ENCODE measurements around the gene XRCC1.
A peak's percentile ranks its signal among the peaks of the same experiment; 100 is the strongest.
"Not testable (repeated sequence)": the region's sequence is repeated elsewhere in the genome, so short reads cannot be mapped to it uniquely, and the experiment has no call there.

Gene XRCC1

GRCh38 chr19:43605875-43606568, 30.7 kb upstream of the XRCC1 start:
- in situ Hi-C loops (cut with MboI; ENCODE audit: low pct_unique_long_range_greater_than_20kb, low sequenced_read_pairs), result no loop called here
- DNase-seq, result no peak

GRCh38 chr19:43600326-43600725, 25.0 kb upstream of the XRCC1 start:
- DNase-seq; in situ Hi-C loops (cut with MboI; ENCODE audit: low pct_unique_long_range_greater_than_20kb, low sequenced_read_pairs): not testable (repeated sequence)

- in situ Hi-C loops (cut with MboI; ENCODE audit: low pct_unique_long_range_greater_than_20kb, low sequenced_read_pairs), result no loop called here
- DNase-seq, result no peak
These were observed 24.4 kb upstream of the XRCC1 start for GRCh38 chr19:43599635-43600295.

- in situ Hi-C loops (cut with MboI; ENCODE audit: low pct_unique_long_range_greater_than_20kb, low sequenced_read_pairs), result no loop called here
- no peak for DNase-seq
These were observed 23.3 kb upstream of the XRCC1 start for GRCh38 chr19:43598445-43599240.

- DNase-seq, result peak; percentile 23
- in situ Hi-C loops (cut with MboI; ENCODE audit: low pct_unique_long_range_greater_than_20kb, low sequenced_read_pairs), result no loop called here
These were observed 22.5 kb upstream of the XRCC1 start for GRCh38 chr19:43597876-43598275.

- no peak for DNase-seq
- in situ Hi-C loops (cut with MboI; ENCODE audit: low pct_unique_long_range_greater_than_20kb, low sequenced_read_pairs), result no loop called here
These were observed 21.6 kb upstream of the XRCC1 start for GRCh38 chr19:43596842-43597461.

- in situ Hi-C loops (cut with MboI; ENCODE audit: low pct_unique_long_range_greater_than_20kb, low sequenced_read_pairs), result no loop called here
- peak; percentile 99 for DNase-seq
These were observed 20.9 kb upstream of the XRCC1 start, which contains the start of the genes IRGQ and ZNF576 for GRCh38 chr19:43595999-43596841. TSS of gene IRGQ (minus strand) at chr19:43596134. CDS start at chr19:43595338, 796 bp downstream. TSS of gene ZNF576 (plus strand) at chr19:43596595. CDS start at chr19:43597109, 514 bp downstream.

GRCh38 chr19:43595605-43595998, 20.3 kb upstream of the XRCC1 start:
- no peak for DNase-seq
- in situ Hi-C loops (cut with MboI; ENCODE audit: low pct_unique_long_range_greater_than_20kb, low sequenced_read_pairs), result no loop called here

GRCh38 chr19:43594710-43595604, 19.6 kb upstream of the XRCC1 start:
- DNase-seq, result peak; percentile 83
- in situ Hi-C loops (cut with MboI; ENCODE audit: low pct_unique_long_range_greater_than_20kb, low sequenced_read_pairs), result no loop called here

- in situ Hi-C loops (cut with MboI; ENCODE audit: low pct_unique_long_range_greater_than_20kb, low sequenced_read_pairs), result no loop called here
- no peak for DNase-seq
These were observed 18.9 kb upstream of the XRCC1 start for GRCh38 chr19:43594081-43594697.

- in situ Hi-C loops (cut with MboI; ENCODE audit: low pct_unique_long_range_greater_than_20kb, low sequenced_read_pairs), result no loop called here
These were observed 17.5 kb upstream of the XRCC1 start for GRCh38 chr19:43592800-43593350.

GRCh38 chr19:43591904-43592772, 16.8 kb upstream of the XRCC1 start:
- in situ Hi-C loops (cut with MboI; ENCODE audit: low pct_unique_long_range_greater_than_20kb, low sequenced_read_pairs), result no loop called here
- DNase-seq, result no peak

More at GRCh38 chr19:43592800-43593350, 17.5 kb upstream of the XRCC1 start:
- no peak for DNase-seq

- no peak for DNase-seq
- in situ Hi-C loops (cut with MboI; ENCODE audit: low pct_unique_long_range_greater_than_20kb, low sequenced_read_pairs), result no loop called here
These were observed 14.4 kb upstream of the XRCC1 start for GRCh38 chr19:43589678-43590077.

- no peak for DNase-seq
- in situ Hi-C loops (cut with MboI; ENCODE audit: low pct_unique_long_range_greater_than_20kb, low sequenced_read_pairs), result no loop called here
These were observed 13.9 kb upstream of the XRCC1 start for GRCh38 chr19:43589277-43589676.

GRCh38 chr19:43587029-43587428, 11.7 kb upstream of the XRCC1 start:
- DNase-seq; in situ Hi-C loops (cut with MboI; ENCODE audit: low pct_unique_long_range_greater_than_20kb, low sequenced_read_pairs): not testable (repeated sequence)

- in situ Hi-C loops (cut with MboI; ENCODE audit: low pct_unique_long_range_greater_than_20kb, low sequenced_read_pairs), result no loop called here
- DNase-seq, result no peak
These were observed 11.0 kb upstream of the XRCC1 start for GRCh38 chr19:43586346-43586745.
